K562 (cell line): ENCODE measurements around the gene TMEM200B. TPM values are rescaled to one million over a fixed set of nuclear protein-coding genes. Genes with fewer than 3 reads are reported as not detected.
A peak's percentile ranks its signal among the peaks of the same experiment; 100 is the strongest.

ENCODE experiments used
- ARHGAP35 ChIP-seq: fragments of 450-650 bp; IDR thresholded peaks from 2 replicates; pipeline ENCODE4 v1.6.1; 2018; ENCODE audit not compliant: partially characterized antibody
- CBFB ChIP-seq: sonication (generic); formaldehyde crosslinking; IDR thresholded peaks from 2 replicates; pipeline ENCODE4 v1.4.0; 2020; ENCODE audit warnings: mild to moderate bottlenecking, missing genetic modification reagents
- CHD4 ChIP-seq: fragments of 200-600 bp; sonication (generic); IDR thresholded peaks from 3 replicates; pipeline ENCODE4 v1.6.1; 2012; ENCODE audit warnings: low read depth, mild to moderate bottlenecking, mixed read lengths, low read length, inconsistent platforms; ENCODE audit not compliant: insufficient read depth, insufficient replicate concordance, poor library complexity, severe bottlenecking
- EHMT2 ChIP-seq: fragments of 450-650 bp; IDR thresholded peaks from 2 replicates; pipeline ENCODE4 v1.6.1; 2018; ENCODE audit warnings: antibody characterized with exemption
- FOXJ2 ChIP-seq: fragments of 200-800 bp; sonication (Bioruptor generic); IDR thresholded peaks from 2 replicates; pipeline ENCODE4 v1.6.1; 2016; ENCODE audit warnings: missing genetic modification characterization, missing compliant biosample characterization
- KDM1A ChIP-seq, 2 experiments: fragments of 450-650 bp; IDR thresholded peaks; 2 replicates each; pipeline ENCODE4 v1.6.1; 2016; ENCODE audit warnings: mild to moderate bottlenecking in 2 of 2
- PTRF ChIP-seq: fragments of 450-650 bp; IDR thresholded peaks from 2 replicates; pipeline ENCODE4 v1.6.1; 2016; ENCODE audit warnings: mild to moderate bottlenecking, missing genetic modification characterization, missing compliant biosample characterization
- PTTG1 ChIP-seq: fragments of 450-650 bp; IDR thresholded peaks from 2 replicates; pipeline ENCODE4 v1.6.1; 2016; ENCODE audit warnings: low read depth, mild to moderate bottlenecking, missing genetic modification characterization, missing compliant biosample characterization
- RBM25 ChIP-seq: fragments of 200-400 bp; formaldehyde crosslinking; IDR thresholded peaks from 2 replicates; pipeline ENCODE4 v1.6.1; 2018; ENCODE audit warnings: low read length, low read depth, moderate library complexity; ENCODE audit not compliant: severe bottlenecking
- SIRT6 ChIP-seq: IDR thresholded peaks from one replicate; pipeline ENCODE4 v1.6.1; 2012; ENCODE audit warnings: low read depth, mild to moderate bottlenecking, control low read depth, inconsistent platforms, low read length, moderate library complexity
- SMAD4 ChIP-seq: fragments of 250-450 bp; sonication (Bioruptor Pico); conservative IDR thresholded peaks from 2 replicates; pipeline ENCODE4 v1.8.0; 2021; ENCODE audit warnings: inconsistent platforms, mild to moderate bottlenecking, moderate library complexity
- SMARCA4 ChIP-seq: fragments of 450-650 bp; IDR thresholded peaks from 2 replicates; pipeline ENCODE4 v1.6.1; 2016
- SP2 ChIP-seq: IDR thresholded peaks from 2 replicates; pipeline ENCODE4 v1.6.1; 2011; ENCODE audit warnings: mild to moderate bottlenecking, low read depth, low read length, moderate library complexity; ENCODE audit not compliant: poor library complexity, severe bottlenecking; ENCODE audit errors: extremely low read depth
- polyA plus RNA-seq, 8 experiments: library from polyadenylated mRNA; depleted of rRNA in 4 of 8; stranded (reverse) in 5 of 8; unstranded in 3 of 8; fragments of >200 nt; fragmentation: Nextera tagmentation in 2 of 8; fragmentation: Illumina TruSeq in 1 of 8; extraction: Ambion mirVana in 2 of 8; extraction: Trizol in 1 of 8; gene quantifications; 2 replicates each; pipeline versions ENCODE4 v1.2.1 to v1.2.3, GENCODE V29; 2011 to 2014; ENCODE audit warnings: inconsistent platforms in 1 of 8, missing spikeins in 1 of 8
- total RNA-seq, 7 experiments: library from RNA; depleted of rRNA in 6 of 7; stranded (reverse); fragments of >200 nt in 6 of 7; fragmentation: Illumina TruSeq in 2 of 7; extraction: Trizol in 2 of 7; gene quantifications; 2 replicates each; pipeline versions ENCODE4 v1.2.1 to v1.2.3, GENCODE V29; 2011 to 2021; ENCODE audit warnings: low replicate concordance in 1 of 7
- TF ChIP-seq, protein P1 (sequence below): fragments of 200-600 bp; sonication (generic); IDR thresholded peaks from one replicate; pipeline ENCODE4 v1.6.1; 2012; ENCODE audit warnings: mild to moderate bottlenecking, low read depth, low read length, inconsistent platforms

The TMEM200B gene
- total and polyA plus RNA-seq, 9 of the 15 experiments (the other 6 are each of a cell fraction or from before 2014, with no cell fraction given), result 0.04 to 0.35 (median 0.10) TPM; not detected in 1

GRCh38 chr1:29145739-29146437 lies 22.2 kb upstream of the TMEM200B start (continued):
- TF ChIP-seq CBFB (no peak), CHD4 (no peak), RBM25 (no peak), FOXJ2 (tag) (no peak), PTTG1 (tag) (no peak), EHMT2 (0 out of 2 replicates have a peak, but pooled peaks have one; percentile 24), KDM1A (IDR thresholded peaks at IDR 0.05) (no peak), SMAD4 (no peak), SIRT6 (no peak), SP2 (no peak), SMARCA4 (peak; percentile 51; the same call in 1 of the 2 replicates), PTRF (no peak), ARHGAP35 (no peak)
- TF ChIP-seq, protein P1, sequence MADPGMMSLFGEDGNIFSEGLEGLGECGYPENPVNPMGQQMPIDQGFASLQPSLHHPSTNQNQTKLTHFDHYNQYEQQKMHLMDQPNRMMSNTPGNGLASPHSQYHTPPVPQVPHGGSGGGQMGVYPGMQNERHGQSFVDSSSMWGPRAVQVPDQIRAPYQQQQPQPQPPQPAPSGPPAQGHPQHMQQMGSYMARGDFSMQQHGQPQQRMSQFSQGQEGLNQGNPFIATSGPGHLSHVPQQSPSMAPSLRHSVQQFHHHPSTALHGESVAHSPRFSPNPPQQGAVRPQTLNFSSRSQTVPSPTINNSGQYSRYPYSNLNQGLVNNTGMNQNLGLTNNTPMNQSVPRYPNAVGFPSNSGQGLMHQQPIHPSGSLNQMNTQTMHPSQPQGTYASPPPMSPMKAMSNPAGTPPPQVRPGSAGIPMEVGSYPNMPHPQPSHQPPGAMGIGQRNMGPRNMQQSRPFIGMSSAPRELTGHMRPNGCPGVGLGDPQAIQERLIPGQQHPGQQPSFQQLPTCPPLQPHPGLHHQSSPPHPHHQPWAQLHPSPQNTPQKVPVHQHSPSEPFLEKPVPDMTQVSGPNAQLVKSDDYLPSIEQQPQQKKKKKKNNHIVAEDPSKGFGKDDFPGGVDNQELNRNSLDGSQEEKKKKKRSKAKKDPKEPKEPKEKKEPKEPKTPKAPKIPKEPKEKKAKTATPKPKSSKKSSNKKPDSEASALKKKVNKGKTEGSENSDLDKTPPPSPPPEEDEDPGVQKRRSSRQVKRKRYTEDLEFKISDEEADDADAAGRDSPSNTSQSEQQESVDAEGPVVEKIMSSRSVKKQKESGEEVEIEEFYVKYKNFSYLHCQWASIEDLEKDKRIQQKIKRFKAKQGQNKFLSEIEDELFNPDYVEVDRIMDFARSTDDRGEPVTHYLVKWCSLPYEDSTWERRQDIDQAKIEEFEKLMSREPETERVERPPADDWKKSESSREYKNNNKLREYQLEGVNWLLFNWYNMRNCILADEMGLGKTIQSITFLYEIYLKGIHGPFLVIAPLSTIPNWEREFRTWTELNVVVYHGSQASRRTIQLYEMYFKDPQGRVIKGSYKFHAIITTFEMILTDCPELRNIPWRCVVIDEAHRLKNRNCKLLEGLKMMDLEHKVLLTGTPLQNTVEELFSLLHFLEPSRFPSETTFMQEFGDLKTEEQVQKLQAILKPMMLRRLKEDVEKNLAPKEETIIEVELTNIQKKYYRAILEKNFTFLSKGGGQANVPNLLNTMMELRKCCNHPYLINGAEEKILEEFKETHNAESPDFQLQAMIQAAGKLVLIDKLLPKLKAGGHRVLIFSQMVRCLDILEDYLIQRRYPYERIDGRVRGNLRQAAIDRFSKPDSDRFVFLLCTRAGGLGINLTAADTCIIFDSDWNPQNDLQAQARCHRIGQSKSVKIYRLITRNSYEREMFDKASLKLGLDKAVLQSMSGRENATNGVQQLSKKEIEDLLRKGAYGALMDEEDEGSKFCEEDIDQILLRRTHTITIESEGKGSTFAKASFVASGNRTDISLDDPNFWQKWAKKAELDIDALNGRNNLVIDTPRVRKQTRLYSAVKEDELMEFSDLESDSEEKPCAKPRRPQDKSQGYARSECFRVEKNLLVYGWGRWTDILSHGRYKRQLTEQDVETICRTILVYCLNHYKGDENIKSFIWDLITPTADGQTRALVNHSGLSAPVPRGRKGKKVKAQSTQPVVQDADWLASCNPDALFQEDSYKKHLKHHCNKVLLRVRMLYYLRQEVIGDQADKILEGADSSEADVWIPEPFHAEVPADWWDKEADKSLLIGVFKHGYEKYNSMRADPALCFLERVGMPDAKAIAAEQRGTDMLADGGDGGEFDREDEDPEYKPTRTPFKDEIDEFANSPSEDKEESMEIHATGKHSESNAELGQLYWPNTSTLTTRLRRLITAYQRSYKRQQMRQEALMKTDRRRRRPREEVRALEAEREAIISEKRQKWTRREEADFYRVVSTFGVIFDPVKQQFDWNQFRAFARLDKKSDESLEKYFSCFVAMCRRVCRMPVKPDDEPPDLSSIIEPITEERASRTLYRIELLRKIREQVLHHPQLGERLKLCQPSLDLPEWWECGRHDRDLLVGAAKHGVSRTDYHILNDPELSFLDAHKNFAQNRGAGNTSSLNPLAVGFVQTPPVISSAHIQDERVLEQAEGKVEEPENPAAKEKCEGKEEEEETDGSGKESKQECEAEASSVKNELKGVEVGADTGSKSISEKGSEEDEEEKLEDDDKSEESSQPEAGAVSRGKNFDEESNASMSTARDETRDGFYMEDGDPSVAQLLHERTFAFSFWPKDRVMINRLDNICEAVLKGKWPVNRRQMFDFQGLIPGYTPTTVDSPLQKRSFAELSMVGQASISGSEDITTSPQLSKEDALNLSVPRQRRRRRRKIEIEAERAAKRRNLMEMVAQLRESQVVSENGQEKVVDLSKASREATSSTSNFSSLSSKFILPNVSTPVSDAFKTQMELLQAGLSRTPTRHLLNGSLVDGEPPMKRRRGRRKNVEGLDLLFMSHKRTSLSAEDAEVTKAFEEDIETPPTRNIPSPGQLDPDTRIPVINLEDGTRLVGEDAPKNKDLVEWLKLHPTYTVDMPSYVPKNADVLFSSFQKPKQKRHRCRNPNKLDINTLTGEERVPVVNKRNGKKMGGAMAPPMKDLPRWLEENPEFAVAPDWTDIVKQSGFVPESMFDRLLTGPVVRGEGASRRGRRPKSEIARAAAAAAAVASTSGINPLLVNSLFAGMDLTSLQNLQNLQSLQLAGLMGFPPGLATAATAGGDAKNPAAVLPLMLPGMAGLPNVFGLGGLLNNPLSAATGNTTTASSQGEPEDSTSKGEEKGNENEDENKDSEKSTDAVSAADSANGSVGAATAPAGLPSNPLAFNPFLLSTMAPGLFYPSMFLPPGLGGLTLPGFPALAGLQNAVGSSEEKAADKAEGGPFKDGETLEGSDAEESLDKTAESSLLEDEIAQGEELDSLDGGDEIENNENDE, result no peak
